ENCODE data around the gene QRFPR.
"Not testable (repeated sequence)": the region's sequence is repeated elsewhere in the genome, so short reads cannot be mapped to it uniquely, and the experiment has no call there.

QRFPR gene

DNA sequence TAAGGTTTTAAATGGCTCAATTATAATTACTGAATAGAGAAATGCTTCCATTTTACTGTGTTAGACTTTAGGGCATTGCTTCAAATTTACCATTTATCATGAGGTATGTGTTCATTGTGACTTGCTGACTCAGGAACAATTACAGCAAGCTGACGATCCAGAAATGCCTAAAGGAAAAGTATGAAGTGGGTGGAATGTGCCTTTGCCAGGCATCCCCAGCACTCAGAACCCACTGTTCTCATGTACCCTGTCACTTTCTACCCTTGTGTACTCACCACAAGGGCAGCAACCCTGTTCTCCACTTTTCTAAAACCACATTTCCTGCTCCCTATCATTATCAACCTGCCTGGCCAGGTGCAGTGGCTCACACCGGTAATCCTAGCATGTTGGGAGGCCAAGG, 41.5 kb downstream of the QRFPR start:
- DNase-seq (ENCODE audit: low spot score): no peak

DNA sequence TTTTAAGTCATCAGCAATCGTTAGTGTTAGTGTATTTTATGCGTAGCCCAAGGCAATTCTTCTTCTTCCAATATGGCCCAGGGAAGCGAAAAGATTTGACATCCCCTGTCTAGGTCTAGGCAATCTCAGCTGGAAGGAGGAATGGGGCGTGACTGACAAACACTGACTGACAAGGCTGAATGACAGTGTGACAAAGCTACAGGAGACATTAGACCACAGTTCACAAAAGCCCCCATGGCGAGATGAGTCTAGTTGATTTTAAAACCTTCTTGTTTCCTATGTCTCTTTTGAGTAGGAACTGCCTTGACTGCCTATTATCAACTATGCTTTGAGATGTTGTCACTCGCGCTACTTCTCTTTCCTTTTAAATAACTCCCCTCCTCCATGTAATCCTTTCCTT, 42.3 kb downstream of the QRFPR start:
- DNase-seq (ENCODE audit: low spot score): no peak

DNA sequence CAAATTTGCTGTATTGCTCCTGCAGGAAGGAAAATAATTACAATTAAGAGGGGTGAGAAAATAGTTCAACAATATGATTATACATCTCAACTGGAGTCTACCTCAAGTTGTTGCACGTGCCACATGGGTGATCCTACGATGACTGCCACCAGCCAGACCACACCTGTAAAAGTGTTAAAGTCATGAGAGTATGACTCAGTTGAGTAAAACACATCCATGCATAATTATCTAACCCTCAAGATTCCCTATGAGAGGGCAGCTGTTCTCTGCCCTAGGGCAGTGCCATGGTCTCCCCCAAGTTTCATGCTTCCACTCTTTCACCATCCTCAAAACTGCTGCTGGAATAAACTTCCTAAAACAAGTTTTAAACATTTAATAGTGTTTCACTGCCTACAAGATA, 44.1 kb downstream of the QRFPR start:
- DNase-seq (ENCODE audit: low spot score): no peak

DNA sequence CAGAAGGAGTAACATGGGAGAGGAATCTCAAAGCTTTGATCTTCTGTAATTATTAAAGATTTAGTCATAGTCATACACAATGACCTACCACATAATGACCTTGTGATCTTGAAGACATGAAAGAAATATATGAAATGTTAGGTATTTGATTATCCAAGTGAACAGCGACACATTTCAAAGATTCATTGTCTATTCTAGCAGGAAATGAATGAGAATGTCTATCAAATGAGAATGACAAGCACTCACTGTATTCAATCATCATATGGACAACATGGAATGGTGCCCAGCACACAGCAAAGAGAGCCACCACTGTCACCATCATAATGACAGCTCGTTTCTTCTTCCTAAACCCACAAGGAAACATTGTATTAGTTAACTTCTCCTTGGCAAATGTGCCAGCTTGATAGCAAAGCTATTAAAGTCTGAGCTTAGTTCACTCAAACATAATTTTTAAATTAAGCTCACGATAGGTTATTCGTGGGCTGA, 50.6 kb downstream of the QRFPR start:
- DNase-seq (ENCODE audit: low spot score): no peak

DNA sequence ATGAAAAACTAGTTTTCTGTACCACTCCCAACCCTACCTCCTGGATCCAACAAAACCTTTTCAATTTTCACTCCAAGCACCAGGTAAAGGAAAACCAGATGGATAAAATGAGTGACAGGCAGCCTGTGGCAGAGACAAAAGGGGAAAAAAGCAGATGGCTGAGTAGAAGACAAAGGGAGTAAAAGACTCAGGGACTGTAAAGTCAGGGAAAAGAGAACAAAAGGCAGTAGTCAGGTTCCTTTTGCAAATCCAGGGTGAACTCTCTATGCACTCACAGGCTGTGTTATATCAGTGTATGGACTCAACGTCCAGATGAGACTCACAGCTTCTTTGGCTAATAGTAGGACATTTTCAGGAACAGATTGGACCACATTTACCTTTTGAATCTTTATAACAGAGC, 54.2 kb downstream of the QRFPR start:
- no peak for DNase-seq (ENCODE audit: low spot score)

DNA sequence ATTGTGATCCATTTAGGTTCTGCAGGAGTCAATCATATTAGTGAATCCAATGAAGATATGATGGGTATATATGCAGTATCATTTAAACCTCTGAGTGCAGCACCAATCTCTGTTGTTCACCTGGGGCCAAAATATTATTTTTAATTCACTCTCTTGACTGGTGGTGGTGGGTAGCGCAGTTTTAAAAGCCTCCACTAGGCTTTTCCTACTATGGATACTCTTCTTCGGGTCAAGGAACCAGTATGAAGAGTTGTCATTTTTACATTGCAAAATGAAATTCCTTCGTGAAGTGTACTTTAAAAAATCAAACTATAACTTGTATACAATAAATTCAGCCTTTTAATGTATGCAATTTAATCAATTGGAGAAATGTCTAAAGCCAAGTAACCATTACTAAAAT, 56.5 kb downstream of the QRFPR start:
- no peak for DNase-seq (ENCODE audit: low spot score)

DNA sequence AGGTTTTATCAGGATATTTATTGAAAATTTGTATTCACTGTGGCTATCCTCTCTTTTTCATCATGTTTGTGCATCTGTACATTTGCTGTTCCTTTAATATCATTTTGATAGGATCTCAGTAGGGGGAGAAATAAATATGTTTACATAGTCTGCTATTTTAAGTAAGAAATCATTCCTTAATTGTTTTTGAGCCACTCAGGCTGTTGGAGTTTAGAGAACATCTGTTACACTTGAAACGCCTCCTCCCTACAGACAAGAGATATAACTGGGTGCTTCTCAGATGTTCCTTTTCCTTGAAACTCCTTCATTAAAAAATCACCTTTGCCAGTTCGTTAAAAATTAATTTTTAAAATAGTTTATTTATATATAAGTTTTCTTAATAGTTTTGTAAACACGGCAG, 59.4 kb downstream of the QRFPR start:
- DNase-seq (ENCODE audit: low spot score): no peak

DNA sequence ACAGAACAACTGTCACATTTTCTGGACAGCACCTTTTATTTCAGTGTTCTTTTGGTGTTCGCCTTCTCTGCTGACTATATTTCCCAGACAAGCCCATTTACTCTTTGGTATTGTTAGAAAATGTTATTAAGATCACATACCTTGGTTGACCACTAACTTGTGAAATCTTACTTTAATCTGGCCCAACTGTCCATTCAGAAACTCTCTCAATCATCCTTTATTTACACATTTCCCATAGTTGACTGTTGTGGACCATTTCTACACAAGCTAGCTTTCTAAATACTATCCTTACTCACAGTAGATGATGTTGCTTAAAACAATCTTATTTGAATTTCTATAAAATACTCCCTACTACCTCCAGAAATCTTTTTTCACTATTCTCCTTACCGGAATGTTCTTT, 64.7 kb downstream of the QRFPR start:
- DNase-seq (ENCODE audit: low spot score): no peak

DNA sequence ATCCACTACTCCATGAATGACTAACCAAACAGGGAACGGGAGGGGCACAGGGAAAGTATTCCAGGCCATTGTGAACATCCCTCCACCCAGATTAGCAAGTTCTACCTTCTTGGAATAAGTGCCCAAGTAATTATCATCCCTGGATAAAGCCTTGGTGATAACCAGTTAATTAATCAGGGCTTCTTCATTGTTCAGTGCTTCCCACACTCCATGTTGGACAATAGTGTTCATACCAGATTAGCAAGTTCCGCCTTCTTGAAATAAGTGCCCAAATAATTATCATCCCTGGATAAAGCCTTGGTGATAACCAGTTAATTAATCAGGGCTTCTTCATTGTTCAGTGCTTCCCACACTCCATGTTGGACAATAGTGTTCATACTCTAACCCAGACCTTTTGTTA, 67.4 kb downstream of the QRFPR start:
- DNase-seq (ENCODE audit: low spot score): not testable (repeated sequence)

DNA sequence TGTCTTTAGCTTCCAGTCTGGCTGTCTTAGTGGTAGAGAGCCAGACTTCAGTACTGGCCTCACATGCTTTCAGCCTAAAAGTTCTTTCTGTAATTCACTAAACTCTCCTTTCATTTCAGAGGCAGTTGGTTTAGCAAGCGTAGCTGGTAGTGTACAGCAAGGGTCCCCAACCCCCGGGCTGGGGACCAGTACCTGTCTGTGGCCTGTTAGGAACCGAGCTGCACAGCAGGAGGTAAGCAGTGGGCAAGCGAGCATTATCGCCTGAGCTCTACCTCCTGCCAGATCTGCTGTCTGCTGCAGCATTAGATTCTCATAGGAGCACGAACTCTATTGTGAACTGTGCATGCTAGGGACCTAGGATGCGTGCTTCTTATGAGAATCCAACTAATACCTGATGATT, 72.0 kb downstream of the QRFPR start:
- no peak for DNase-seq (ENCODE audit: low spot score)

DNA sequence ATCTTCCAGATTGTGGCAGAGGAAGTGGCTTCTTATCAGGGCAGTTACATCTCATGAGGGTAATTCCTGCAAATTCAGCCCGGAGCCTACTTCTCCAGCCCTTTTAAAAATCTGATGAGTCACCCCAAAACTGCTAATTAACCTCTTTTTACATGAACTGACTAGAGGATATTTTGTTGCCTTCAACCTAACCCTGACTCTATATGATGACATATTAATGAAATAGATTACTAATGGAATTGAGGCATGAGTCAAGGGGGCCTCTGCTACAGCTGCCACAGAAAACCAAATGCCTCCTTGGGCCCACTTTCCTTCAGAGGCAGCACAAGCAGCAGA, 72.5 kb downstream of the QRFPR start:
- DNase-seq (ENCODE audit: low spot score): no peak

DNA sequence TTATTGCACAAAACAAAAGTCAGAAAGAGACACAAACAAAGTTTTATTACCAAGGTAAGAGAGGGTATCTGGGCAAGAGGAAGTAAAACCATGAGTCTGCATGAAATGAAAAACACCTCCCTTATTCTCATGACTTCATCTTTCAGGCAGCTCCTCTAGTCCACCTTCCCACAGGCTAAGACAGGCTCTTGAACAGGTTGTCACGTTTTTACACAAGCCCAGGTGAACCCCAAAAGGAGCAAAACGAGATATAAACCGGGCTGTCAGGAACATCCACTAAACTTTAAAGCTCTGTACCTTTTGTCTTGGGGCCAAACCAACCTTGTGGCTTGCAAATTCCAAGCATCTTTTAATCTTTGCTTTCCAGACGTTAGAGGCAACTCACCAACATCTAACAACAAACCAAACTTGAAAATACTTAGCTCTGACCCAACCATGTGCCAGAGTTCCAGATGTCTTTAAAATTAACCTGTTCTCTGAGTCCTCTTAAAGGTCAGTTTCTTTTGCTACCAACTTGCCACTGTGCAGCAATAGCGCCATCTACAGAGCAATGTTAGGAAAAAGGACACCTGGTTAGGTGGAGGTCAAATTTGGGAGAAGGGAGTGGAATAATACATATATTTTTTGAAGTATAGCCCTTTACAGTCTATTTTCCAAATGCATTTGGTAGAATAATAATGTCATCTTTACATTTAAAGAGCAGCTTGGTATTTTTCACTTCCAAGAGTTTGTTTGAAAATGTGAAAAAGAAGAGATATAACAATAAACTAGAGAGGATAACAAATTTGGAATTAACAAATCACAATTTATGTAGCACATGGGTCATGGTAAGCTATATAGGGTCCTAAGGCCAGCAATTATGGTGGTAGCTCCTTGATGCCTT, 73.1 kb downstream of the QRFPR start:
- peak; percentile 23 for DNase-seq (ENCODE audit: low spot score)

DNA sequence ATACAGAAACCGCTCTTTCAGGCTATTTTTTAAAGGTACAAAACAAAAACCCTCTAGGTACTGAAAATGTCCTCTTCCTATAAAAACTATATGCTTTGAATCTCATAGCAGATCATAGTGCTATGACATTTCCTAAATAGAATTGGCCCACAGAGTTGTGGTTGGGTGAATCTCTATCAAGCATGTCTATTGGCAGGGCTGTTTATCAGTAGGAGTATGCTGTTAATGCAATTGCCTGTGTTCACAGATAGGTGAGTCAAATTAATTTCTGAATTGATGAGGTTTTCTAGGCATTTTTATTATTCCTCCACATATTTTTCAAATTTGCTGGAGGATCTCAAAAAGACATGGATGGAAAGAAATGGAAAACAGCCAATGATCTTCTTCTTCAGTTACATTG, 73.9 kb downstream of the QRFPR start:
- no peak for DNase-seq (ENCODE audit: low spot score)

DNA sequence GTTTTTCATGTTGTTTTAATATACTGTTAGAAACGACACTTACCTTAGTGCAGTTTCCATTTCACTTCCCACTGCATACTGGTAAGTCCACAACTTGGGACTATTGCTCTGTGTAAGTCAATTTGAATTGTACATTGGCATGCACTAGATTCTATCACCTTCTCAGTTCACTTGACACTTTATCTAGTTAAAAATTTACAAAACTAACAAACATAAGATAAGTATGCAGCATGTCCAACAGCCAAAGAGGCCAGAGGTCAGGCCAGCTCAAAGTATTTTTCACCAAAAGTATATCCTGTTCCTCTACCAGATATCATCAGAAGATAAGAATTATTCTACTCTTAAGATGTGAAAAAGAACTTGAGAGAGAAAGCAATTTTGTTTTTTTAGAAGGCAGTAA, 75.9 kb downstream of the QRFPR start:
- no peak for DNase-seq (ENCODE audit: low spot score)

DNA sequence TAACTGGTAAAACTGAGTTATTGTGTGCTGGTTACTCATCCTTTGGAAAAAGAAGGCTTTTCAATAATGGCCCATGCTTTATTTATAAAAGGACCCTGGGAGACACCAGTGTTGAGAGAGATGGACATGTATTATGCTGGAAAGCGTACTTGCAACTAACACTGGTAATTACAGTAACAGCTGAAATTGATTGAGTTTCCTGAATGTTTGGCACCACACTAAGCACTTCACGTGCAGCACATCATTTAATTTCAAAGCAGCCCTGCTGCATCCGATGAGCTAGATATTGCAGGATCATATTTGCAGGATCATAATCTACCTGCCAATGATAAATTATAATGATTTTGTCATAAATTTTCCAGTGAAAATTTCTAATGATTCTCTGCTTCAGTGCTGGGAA, 81.5 kb downstream of the QRFPR start:
- no peak for DNase-seq (ENCODE audit: low spot score)

DNA sequence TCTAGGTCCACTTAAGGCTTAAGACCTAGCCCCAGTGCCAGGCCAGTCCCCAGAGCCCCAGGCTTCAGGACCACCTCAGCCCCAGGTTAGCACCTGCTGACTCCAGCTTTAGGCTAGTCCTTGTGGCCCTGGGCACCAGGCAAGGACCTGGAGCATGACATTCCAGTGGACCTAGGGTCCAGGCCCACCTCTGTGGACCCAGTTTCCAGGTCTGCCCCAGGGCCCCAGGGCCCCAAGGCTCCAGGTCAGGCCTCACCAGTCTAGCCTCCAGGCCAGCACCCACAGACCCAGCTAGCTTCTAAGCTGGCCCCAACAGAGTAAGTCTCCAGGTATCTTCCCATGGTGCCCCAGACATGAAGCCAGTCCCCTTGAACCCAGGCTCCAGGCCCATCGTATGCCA, 97.5 kb downstream of the QRFPR start:
- no peak for DNase-seq (ENCODE audit: low spot score)

DNA sequence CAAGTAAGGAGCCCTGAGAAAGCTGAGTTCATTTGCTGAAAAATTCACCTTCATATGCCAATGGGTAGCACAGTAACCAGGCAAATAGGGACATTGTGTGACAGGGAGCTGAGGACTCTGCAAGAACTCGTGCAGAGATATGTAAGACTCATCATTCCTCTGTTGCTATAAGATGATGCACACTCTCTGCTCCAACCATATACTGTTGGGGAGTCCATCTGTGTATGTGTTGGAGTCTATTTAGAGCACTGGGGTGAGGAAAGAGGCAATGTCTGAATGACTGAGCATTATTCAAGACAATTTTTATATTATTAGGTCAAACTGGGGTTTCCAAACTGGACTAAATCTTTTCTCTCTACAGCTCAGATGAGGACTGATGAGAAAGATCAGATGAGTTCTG, 100.4 kb downstream of the QRFPR start:
- no peak for DNase-seq (ENCODE audit: low spot score)

DNA sequence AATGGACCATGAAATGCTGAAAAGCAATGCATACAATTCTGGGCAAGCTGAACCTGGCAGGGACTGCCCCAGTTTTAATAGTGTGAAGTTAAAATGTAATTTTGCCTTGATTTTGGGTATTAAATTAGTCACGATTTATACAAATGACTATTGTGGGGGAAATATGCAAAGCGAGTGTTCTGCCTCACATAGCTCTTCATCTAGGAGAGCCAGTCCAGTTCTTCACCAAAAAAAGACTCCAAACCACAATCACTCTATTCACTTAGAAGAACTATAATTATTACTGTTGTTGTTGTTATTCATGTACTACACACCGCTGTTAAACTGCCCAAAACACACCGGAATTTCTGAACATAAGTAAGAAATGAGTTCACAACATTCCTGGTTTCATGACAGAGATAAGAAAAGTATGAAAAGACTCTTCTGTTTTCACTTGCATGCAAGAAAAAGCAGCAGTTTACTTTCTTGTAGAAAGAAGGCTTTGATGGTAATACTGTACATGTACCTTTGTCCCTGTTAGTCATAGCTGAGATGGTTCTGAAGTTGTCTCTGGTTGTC, 101.9 kb downstream of the QRFPR start:
- no peak for DNase-seq (ENCODE audit: low spot score)
